ENCODE measurements around the gene SRMS.
"Not testable (repeated sequence)": the region's sequence is repeated elsewhere in the genome, so short reads cannot be mapped to it uniquely, and the experiment has no call there.

SRMS gene

GRCh38 chr20:63579017-63579694 lies 31.6 kb upstream of the SRMS start:
- DNase-seq (ENCODE audit: low spot score) = peak; percentile 54

DNA sequence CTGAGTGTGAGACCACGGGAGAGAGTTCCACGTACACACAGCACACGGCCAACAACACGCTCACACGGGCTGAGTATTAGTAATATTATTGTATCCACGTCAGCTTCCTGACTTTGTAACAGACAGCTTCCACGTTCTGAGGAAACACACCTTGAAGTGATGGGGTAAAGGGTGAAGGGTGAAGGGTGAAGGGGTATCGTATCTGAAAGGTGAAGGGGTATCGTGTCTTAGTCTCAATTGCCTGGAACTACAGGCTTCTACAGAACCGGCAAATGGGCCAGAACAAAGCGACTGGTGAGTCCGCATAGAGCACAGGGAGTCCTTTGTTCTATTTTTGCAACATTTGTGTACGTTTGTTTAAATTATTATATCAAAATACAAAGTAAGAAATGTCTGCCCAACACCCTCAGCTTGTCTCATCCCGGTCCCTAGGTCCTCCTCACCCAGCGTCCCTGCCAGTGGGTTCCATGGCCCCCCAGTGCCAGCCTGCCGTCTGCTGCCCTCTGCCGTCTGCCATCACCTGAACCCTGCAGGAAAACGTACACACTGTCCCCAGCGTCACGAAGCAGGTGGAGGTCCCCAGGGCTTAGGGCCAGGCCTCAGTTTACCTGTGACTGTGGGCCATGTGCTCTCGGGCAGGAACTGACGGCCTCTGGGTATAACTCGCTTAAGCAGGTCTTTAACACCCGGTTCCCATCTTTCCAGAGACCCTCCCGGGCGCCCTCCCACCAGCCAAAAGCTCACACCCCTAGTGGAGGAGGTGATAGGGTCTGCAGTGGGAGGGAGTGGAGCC lies 30.9 kb upstream of the SRMS start:
- no peak for DNase-seq (ENCODE audit: low spot score)

- DNase-seq (ENCODE audit: low spot score) = no peak
Observed at GRCh38 chr20:63577317-63577894, 29.9 kb upstream of the SRMS start.

DNA sequence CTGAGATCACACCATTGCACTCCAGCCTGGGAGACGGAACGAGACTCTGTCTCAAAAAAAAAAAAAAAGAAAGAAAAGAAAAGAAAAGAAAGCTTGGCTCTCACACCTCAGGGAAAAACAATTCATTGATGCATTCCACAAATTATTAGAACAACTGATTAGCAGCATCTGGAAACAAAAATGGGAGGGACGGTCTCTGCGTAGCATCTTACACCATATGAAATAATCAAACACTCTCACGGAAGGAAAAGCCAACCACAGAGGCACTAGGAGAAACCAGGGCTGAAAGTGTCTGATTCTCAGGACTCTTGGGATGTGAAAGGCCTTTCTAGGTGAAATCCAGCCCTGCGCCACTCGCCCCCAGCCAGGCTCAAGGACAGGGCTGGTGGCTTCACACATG lies 28.8 kb upstream of the SRMS start:
- DNase-seq (ENCODE audit: low spot score) = no peak

GRCh38 chr20:63574829-63575743 lies 27.5 kb upstream of the SRMS start:
- DNase-seq (ENCODE audit: low spot score) = peak; percentile 63

GRCh38 chr20:63574156-63574828 lies 26.7 kb upstream of the SRMS start, which contains the start of gene HELZ2:
HELZ2 (minus strand) TSS chr20:63574239; CDS start chr20:63572385, 1,854 bp downstream.
- no peak for DNase-seq (ENCODE audit: low spot score)

DNA sequence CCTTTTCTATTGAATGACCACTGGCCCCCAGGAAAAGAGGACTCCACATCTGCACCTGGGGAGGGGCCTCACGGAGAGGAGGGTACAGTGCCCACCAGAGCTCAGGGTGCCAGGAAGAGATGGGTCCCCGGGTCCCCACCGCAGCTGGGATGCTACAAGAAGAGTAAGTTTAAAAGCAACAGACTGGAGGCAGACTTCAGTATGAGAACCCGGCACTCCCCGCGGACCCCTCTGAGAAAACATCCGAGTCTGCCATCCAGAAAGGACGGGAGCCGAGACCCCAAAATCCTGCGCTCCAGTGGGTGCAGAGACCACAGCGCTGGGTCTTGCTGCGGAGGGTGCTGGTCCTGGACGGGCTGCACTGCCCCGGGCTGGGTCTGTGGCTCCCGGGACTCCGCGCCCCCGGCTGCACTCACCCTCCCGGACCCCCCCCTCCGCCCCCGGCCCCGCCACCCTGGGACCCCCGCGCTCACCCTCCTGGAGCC lies 26.1 kb upstream of the SRMS start:
- DNase-seq (ENCODE audit: low spot score) = no peak

GRCh38 chr20:63572788-63573646 lies 25.5 kb upstream of the SRMS start:
- peak; percentile 56 for DNase-seq (ENCODE audit: low spot score)

DNA sequence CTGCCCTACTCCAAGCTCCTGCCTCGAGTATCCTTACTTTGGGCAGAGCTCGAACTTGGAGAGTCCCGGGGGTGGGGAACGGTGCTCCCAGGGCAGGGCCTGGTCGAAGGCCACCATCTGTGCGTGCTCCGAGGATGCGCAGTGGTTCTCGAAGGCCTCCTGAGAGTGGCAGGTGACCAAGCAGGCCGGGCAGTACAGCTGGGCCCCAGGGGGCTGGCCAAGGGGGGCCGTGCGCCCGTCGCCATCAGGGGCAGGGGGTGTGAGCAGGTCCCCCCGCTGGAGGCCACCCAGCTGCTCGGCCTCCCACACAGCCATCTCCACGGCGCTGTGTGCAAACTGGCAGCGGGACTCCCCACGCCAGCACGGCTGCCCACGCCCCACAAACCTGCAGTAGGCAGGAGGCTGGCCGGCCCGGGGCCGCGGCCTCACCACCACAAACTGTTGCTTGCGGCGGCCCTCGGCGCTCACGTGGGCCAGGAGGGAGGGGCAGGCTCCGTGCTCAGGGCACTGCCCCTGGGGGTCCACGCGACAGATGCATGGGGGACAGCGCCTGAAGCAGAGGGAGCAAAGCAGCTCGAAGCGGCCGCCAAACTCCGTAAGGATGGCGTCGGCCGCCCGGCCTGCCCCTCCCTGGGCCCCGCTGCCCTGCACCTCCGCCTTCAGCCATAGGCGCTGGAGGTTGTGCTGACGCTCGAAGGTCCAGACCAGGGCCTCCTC lies 24.7 kb upstream of the SRMS start:
- DNase-seq (ENCODE audit: low spot score) = no peak

GRCh38 chr20:63571087-63571478 lies 23.5 kb upstream of the SRMS start:
- DNase-seq (ENCODE audit: low spot score) = not testable (repeated sequence)

DNA sequence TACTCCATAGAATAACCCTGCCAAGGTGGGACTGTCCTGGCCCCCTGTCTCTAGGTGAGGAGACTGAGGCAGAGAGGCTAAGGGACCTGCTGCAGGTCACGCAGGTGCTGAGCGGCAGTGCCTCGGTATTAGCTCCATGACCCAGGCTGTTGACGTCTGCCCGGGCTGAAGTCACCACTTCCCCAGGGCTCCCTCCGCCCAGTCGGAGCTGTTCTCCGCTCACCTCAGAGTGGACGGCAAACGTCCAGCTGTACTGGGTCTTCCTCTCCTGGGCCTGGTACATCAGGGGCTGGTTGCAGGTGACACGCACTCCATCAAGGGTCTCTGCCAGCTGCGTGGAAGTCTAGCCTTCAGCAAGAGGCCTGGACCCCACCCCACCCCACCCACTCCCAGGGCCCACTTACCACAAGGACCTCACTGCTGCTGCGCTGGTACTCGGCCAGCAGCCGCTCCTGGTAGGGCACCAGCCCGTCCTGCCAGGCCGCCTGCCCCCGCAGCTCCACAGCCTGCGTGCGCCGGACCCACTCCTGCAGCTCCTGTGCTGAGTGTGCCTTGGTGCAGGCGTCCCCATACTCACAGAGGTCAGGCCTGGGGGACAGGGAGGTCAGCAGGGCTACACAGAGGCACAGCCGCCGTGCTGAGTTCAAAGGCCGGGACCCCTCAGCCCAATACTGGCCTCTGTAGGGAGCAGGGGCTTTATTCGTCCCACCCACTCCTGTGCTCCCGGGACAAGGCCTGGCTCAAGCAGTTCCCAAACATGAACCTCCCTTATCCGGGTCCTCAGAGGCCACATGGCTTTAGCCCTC lies 22.9 kb upstream of the SRMS start:
- no peak for DNase-seq (ENCODE audit: low spot score)

DNA sequence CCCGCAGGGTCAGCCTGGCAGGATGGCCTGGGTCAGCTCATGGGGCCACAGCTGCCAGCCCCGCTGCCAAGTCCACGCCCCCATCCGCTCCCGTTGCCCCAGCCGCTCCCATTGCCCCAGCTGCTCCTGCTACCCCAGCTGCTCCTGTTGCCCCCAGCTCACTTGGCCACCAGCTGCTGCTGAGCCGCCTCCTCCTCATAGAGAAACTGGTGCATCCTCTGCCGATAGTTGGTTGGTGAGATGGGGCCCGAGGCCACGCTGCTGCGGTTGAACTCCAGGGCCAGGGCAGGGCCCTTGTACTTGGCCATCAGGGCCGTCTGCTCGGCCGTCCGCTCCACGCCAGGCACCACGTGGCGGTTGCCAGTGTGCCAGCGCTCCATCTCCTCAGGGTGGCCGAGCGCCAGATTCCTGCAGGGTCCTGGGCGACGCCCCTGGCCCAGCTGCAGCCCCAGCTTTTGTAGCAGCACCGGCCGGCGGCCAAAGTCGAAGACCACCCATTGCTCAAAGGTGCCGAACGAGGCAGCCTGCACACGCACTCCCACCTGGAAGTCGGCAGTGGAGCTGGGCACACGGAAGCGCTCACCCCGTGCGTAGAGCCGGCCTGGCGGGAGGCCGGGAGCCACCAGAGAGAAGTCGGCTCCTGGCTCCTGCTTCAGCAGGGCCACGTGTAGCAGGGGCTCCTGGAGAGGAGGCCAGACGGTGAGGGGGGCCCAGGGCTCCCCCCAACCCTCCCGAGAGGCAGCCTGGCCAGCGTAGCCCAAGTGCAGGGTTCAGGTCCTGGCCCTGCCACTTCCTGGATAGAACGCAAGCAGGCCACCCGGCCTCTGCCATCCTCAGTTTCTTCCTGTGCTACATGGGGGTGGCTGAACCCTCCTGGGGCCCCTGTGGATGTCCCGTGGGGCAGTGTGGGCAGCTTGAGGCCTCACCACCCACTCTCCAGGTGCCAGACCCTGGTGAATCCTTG lies 21.7 kb upstream of the SRMS start:
- no peak for DNase-seq (ENCODE audit: low spot score)

- no peak for DNase-seq (ENCODE audit: low spot score)
Observed at GRCh38 chr20:63568170-63568981, 20.8 kb upstream of the SRMS start.

DNA sequence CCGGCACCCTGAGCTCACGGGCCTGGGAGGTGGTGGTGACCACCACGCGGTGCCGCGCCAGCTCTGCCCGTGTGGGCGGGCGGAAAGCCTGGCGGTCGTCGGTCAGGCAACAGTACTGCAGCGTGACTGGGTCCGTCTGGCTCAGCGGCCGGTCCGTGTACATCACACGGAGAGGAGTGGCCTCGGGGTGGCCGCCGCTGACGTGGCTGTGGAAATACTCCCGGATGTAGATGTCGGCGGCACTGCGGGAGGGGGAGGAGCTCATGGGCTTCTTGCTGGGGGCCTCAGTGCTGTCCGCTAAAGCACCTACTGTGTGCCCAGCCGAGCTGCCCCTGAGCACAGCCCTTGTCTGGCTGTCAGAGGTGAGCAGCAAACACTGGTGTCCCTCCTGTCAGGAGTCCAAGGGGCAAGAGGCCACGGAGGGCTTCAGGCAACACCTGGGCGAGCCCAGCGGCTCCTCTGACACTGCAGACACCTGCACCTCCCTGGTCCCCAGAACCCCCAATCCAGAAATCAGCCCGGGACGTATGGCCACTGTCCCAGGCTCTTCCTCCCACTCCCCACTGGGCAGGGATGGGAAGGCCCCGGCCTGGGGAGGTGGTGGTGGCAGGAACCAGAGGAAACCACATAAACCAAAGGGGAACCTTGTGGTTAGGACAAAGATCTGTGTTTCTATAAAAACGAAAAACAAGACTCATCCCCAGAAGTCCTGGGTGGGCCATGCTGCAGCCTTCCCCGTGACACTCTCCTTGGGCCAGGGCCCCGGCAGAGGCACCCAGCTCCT lies 20.0 kb upstream of the SRMS start:
- DNase-seq (ENCODE audit: low spot score) = no peak

- DNase-seq (ENCODE audit: low spot score) = peak; percentile 60
Observed at GRCh38 chr20:63567136-63567385, 19.5 kb upstream of the SRMS start.
